Astrocyte (in vitro differentiated cells and primary cell): ENCODE data around the gene C4orf51. TPM values are rescaled to one million over a fixed set of nuclear protein-coding genes. Genes with fewer than 3 reads are reported as not detected.

Experiments used
- DNase-seq: peaks from one replicate; pipeline ENCODE4 v3.0.0-alpha.2; 2010; ENCODE audit warnings: low read depth
- FAIRE-seq: peaks from 2 replicates; lab custom pipeline; 2011; peaks lifted over from hg19 to GRCh38; lab: Jason Lieb, UNC
- H2AFZ ChIP-seq: 2 replicates; pipeline ENCODE4 v1.6.0; 2012; ENCODE audit warnings: low read depth, low read length, inconsistent platforms
- H3K27ac ChIP-seq: 2 replicates; pipeline ENCODE4 v1.5.1; 2011; ENCODE audit warnings: low read depth, low read length, inconsistent platforms
- H3K27me3 ChIP-seq: 2 replicates; pipeline ENCODE4 v1.6.0; 2011; ENCODE audit warnings: low read length, inconsistent platforms; ENCODE audit not compliant: insufficient read depth
- H3K36me3 ChIP-seq: 2 replicates; pipeline ENCODE4 v1.5.1; 2011; ENCODE audit warnings: low read length, inconsistent platforms; ENCODE audit not compliant: insufficient read depth
- H3K4me1 ChIP-seq: 2 replicates; pipeline ENCODE4 v1.5.1; 2011; ENCODE audit warnings: low read length, inconsistent platforms; ENCODE audit not compliant: insufficient read depth
- H3K4me2 ChIP-seq: 2 replicates; pipeline ENCODE4 v1.6.0; 2012; ENCODE audit warnings: low read length, inconsistent platforms
- H3K4me3 ChIP-seq: 2 replicates; pipeline ENCODE4 v1.5.1; 2011; ENCODE audit warnings: low read depth, mild to moderate bottlenecking, low read length, inconsistent platforms; ENCODE audit not compliant: insufficient read depth
- H3K79me2 ChIP-seq: 2 replicates; pipeline ENCODE4 v1.6.0; 2012; ENCODE audit warnings: mild to moderate bottlenecking, low read length, inconsistent platforms; ENCODE audit not compliant: insufficient read depth
- H3K9ac ChIP-seq: 2 replicates; pipeline ENCODE4 v1.6.0; 2012; ENCODE audit warnings: mild to moderate bottlenecking, low read length, inconsistent platforms
- H3K9me3 ChIP-seq: 2 replicates; pipeline ENCODE4 v1.5.1; 2012; ENCODE audit warnings: low read depth, mild to moderate bottlenecking, low read length, inconsistent platforms; ENCODE audit not compliant: insufficient read depth
- H4K20me1 ChIP-seq: 2 replicates; pipeline ENCODE4 v1.6.0; 2012; ENCODE audit warnings: low read length, inconsistent platforms; ENCODE audit not compliant: insufficient read depth
- H3K27ac Mint-ChIP-seq: one replicate; pipeline ENCODE4 v1.8.0; 2021; ENCODE audit warnings: mild to moderate bottlenecking, mixed read lengths; ENCODE audit not compliant: unreplicated experiment
- H3K27me3 Mint-ChIP-seq: one replicate; pipeline ENCODE4 v1.8.0; 2021; ENCODE audit warnings: low read depth, mixed read lengths; ENCODE audit not compliant: unreplicated experiment
- H3K36me3 Mint-ChIP-seq: one replicate; pipeline ENCODE4 v1.8.0; 2021; ENCODE audit warnings: low read depth, mixed read lengths; ENCODE audit not compliant: unreplicated experiment
- H3K4me1 Mint-ChIP-seq: one replicate; pipeline ENCODE4 v1.8.0; 2021; ENCODE audit warnings: low read depth, mixed read lengths; ENCODE audit not compliant: unreplicated experiment
- H3K4me3 Mint-ChIP-seq: one replicate; pipeline ENCODE4 v1.8.0; 2021; ENCODE audit warnings: mild to moderate bottlenecking, moderate library complexity, mixed read lengths; ENCODE audit not compliant: unreplicated experiment
- H3K9me3 Mint-ChIP-seq: one replicate; pipeline ENCODE4 v1.8.0; 2021; ENCODE audit warnings: mild to moderate bottlenecking, mixed read lengths; ENCODE audit not compliant: unreplicated experiment
- EZH2 ChIP-seq: IDR thresholded peaks from 2 replicates; pipeline ENCODE4 v1.6.1; 2012; ENCODE audit warnings: mild to moderate bottlenecking, low read length, inconsistent platforms; ENCODE audit not compliant: insufficient read depth
- total RNA-seq: library from RNA; stranded (reverse); gene quantifications from 2 replicates; pipeline ENCODE4 v1.2.1, GENCODE V29; 2021
- TF ChIP-seq, protein P1 (sequence below): IDR thresholded peaks from 2 replicates; pipeline ENCODE4 v1.5.1; 2011; ENCODE audit warnings: low read depth, mild to moderate bottlenecking, inconsistent platforms, low read length, moderate library complexity; ENCODE audit not compliant: insufficient read depth

Gene C4orf51
- total RNA-seq, 1 donor from 2014 or later, result not detected

DNA sequence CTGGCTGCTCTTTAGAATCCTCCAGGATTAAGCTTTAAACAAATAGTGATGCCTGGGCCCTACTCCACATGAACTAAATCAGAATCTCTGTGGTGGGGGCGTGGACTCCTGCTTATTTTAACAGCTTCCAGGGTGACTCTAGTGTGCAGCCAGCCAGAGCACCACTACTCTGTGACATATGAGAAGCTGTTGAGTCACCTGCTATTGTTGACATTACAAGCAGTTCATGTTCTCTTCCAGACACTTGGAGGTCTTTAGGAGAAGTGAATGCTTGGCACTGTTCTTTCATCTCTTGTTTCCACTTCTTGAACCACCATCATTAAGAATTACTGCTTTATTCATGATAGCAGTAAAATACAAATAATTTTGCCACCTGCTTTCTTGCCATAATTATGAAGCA is 426 bp upstream of the C4orf51 start:
- no peak for TF ChIP-seq EZH2
- TF ChIP-seq, protein P1, sequence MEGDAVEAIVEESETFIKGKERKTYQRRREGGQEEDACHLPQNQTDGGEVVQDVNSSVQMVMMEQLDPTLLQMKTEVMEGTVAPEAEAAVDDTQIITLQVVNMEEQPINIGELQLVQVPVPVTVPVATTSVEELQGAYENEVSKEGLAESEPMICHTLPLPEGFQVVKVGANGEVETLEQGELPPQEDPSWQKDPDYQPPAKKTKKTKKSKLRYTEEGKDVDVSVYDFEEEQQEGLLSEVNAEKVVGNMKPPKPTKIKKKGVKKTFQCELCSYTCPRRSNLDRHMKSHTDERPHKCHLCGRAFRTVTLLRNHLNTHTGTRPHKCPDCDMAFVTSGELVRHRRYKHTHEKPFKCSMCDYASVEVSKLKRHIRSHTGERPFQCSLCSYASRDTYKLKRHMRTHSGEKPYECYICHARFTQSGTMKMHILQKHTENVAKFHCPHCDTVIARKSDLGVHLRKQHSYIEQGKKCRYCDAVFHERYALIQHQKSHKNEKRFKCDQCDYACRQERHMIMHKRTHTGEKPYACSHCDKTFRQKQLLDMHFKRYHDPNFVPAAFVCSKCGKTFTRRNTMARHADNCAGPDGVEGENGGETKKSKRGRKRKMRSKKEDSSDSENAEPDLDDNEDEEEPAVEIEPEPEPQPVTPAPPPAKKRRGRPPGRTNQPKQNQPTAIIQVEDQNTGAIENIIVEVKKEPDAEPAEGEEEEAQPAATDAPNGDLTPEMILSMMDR, result no peak
- Histone ChIP-seq H2AFZ (no peak overlapping the region), H3K27ac (peak overlapping the region; percentile 74), H3K79me2 (no peaks in the 10 kb centered on the region), H3K9ac (peak overlapping the region; percentile 46), H3K4me1 (peaks cover 18% of the 10 kb centered on the region), H4K20me1 (no peaks in the 10 kb centered on the region), H3K4me2 (peak overlapping the region; percentile 70), H3K9me3 (no peaks in the 10 kb centered on the region), H3K27me3 (no peaks in the 10 kb centered on the region), H3K4me3 (peak overlapping the region; percentile 23), H3K36me3 (no peaks in the 10 kb centered on the region)
- Mint-ChIP-seq H3K4me1 (peaks cover 13% of the 10 kb centered on the region), H3K36me3 (no peaks in the 10 kb centered on the region), H3K4me3 (no peak overlapping the region), H3K27ac (peak overlapping the region; percentile 53), H3K9me3 (peaks cover 5% of the 10 kb centered on the region), H3K27me3 (no peaks in the 10 kb centered on the region)
- DNase-seq (peak; percentile 94), FAIRE-seq (peak; percentile 99)

DNA sequence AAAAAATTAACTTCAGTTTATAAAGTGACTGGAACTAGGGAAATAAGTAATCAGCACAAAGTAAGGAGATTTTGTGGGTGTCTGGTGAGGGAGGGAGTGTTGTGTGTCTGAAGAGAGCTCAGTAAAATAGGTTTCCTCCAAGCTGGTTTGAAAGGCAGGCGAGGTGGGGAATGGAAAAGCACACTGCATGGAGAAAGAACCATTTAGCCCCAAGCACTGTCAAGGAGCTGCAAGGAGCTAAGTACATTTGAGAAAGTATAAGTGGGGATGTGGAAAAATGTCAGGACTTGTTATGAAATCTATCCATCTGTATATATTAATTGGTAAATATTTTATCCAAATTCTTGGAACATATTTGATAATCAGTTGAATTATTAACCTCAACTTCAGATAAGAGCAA is 956 bp downstream of the C4orf51 start:
- no peak overlapping the region for H3K4me3 ChIP-seq
- TF ChIP-seq EZH2, result no peak
- TF ChIP-seq, protein P1, result no peak
- DNase-seq (no peak), FAIRE-seq (no peak)
- Mint-ChIP-seq H3K4me1 (peaks cover 13% of the 10 kb centered on the region), H3K36me3 (no peaks in the 10 kb centered on the region), H3K9me3 (peaks cover 5% of the 10 kb centered on the region), H3K27me3 (no peaks in the 10 kb centered on the region), H3K27ac (no peak overlapping the region), H3K4me3 (no peak overlapping the region)
- H3K36me3 ChIP-seq, result no peaks in the 10 kb centered on the region
- no peaks in the 10 kb centered on the region for H3K27me3 ChIP-seq
- H3K4me2 ChIP-seq, result no peak overlapping the region
- H3K4me1 ChIP-seq, result peaks cover 18% of the 10 kb centered on the region
- H2AFZ ChIP-seq, result no peak overlapping the region
- H3K9ac ChIP-seq, result no peak overlapping the region
- no peak overlapping the region for H3K27ac ChIP-seq
- H3K79me2 ChIP-seq, result no peaks in the 10 kb centered on the region
- H4K20me1 ChIP-seq, result no peaks in the 10 kb centered on the region
- no peaks in the 10 kb centered on the region for H3K9me3 ChIP-seq

DNA sequence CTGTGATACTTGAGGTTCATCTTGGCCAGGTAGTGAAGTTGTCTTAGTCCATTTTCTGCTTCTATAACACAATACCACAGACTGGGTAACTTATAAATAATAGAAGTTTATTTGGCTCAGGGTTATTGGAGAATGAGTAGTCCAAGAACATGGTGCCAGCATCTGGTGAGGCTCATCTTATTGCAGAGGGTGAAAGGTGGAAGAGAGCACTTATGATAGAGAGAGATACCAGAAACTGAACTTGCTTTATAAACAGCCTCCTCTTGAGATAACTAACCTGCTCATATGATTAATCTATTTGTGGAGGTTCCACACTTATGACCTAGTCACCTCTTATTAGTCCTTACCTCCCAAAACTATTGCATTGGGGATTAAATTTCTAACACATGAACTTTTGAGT is 1.6 kb downstream of the C4orf51 start:
- Mint-ChIP-seq H3K4me3 (no peak overlapping the region), H3K27me3 (no peaks in the 10 kb centered on the region), H3K9me3 (peaks cover 5% of the 10 kb centered on the region), H3K27ac (no peak overlapping the region), H3K36me3 (no peaks in the 10 kb centered on the region), H3K4me1 (peaks cover 13% of the 10 kb centered on the region)
- FAIRE-seq (no peak), DNase-seq (no peak)
- Histone ChIP-seq H4K20me1 (no peaks in the 10 kb centered on the region), H3K27ac (no peak overlapping the region), H3K27me3 (no peaks in the 10 kb centered on the region), H3K4me3 (no peak overlapping the region), H3K79me2 (no peaks in the 10 kb centered on the region), H3K4me1 (peaks cover 18% of the 10 kb centered on the region), H3K36me3 (no peaks in the 10 kb centered on the region), H3K9ac (no peak overlapping the region), H2AFZ (no peak overlapping the region), H3K9me3 (no peaks in the 10 kb centered on the region), H3K4me2 (no peak overlapping the region)
- TF ChIP-seq, protein P1, result no peak
- no peak for TF ChIP-seq EZH2
